Activated T-helper 1 cell treated with anti-CD3 and anti-CD28 coated beads, Interleukin-12 subunit alpha, Interleukin-12 subunit beta, Interleukin-2, Interleukin-4 antibody, amounts not matched to agents 30 ng/mL and 10 ng/mL and 1 ng/mL, durations not matched to agents 14 hours and 24 hours and 36 hours (primary cell): ENCODE results near the gene MYH9. TPM values are rescaled to one million over a fixed set of nuclear protein-coding genes. Genes with fewer than 3 reads are reported as not detected.

Experiments
- DNase-seq: peaks from one replicate; pipeline ENCODE4 v3.0.0; 2021; ENCODE audit warnings: low spot score
- H3K27ac Mint-ChIP-seq: one replicate; pipeline ENCODE4 v1.8.0; 2021; ENCODE audit warnings: mild to moderate bottlenecking, mixed read lengths
- H3K27me3 Mint-ChIP-seq: one replicate; pipeline ENCODE4 v1.8.0; 2022; ENCODE audit warnings: mild to moderate bottlenecking, moderate library complexity, mixed read lengths; ENCODE audit not compliant: insufficient read depth
- H3K36me3 Mint-ChIP-seq: one replicate; pipeline ENCODE4 v1.8.0; 2021; ENCODE audit warnings: low read depth, mixed read lengths
- H3K4me1 Mint-ChIP-seq: one replicate; pipeline ENCODE4 v1.8.0; 2021; ENCODE audit warnings: low read depth, mixed read lengths
- H3K4me3 Mint-ChIP-seq: one replicate; pipeline ENCODE4 v1.8.0; 2021; ENCODE audit warnings: mild to moderate bottlenecking, moderate library complexity, mixed read lengths
- H3K9me3 Mint-ChIP-seq: one replicate; pipeline ENCODE4 v1.8.0; 2021; ENCODE audit warnings: mixed read lengths
- intact Hi-C: fragments of 100-400 bp; cut with micrococcal nuclease; formaldehyde crosslinking; loops from one replicate; pipeline ENCODE4 v1.15.1; 2024
- total RNA-seq: library from RNA; stranded (reverse); gene quantifications from 2 replicates; pipeline ENCODE4 v1.2.3, GENCODE V29; 2022

The MYH9 gene
- total RNA-seq, 1 donor from 2014 or later, result 618 TPM

DNA sequence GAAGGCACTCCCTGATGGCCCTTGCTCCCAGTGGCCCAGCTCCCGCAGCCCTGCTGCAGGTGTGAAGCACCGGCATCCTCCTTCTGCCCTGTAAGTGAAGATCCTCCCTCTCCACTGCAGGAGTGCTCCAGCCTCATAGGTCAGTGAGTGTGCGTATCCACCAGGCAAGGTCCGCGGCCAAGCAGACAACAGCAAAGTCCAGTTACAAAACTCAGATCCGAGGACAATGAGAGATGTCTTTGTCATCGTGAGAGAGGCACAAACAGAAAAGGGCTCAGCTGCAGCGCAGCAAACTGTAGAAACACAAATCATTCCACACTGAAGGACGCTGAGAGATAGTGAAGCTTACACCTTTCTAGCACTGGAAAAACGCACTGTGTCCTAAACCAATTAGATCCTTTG is 46.1 kb downstream of the MYH9 start:
- H3K27ac Mint-ChIP-seq, result peak overlapping the region; percentile 77
- H3K9me3 Mint-ChIP-seq, result no peaks in the 10 kb centered on the region
- intact Hi-C loops, result no loop called here
- no peak for DNase-seq
- H3K36me3 Mint-ChIP-seq, result peaks cover 55% of the 10 kb centered on the region
- peaks cover 78% of the 10 kb centered on the region for H3K4me1 Mint-ChIP-seq
- no peak overlapping the region for H3K4me3 Mint-ChIP-seq
- no peaks in the 10 kb centered on the region for H3K27me3 Mint-ChIP-seq

DNA sequence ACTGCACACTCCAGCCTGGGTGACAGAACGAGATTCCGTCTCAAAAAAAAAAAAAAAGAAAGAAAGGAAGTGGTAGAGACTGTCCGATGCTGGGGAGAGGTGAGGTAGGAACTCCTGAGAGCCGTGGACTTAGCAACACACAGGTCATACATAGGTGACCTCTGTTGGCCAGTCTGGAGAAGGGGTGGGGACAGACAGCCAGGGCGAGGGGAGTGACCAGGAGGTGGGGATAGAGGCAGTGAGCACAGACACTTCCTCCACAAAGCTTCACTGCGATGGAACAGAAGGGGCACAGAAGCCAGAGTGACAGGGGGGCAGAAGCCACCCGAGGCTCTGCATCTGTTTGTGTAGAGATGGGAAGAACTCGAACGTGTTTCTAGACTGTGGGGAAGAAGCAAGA is 47.1 kb downstream of the MYH9 start:
- Mint-ChIP-seq H3K36me3 (peaks cover 61% of the 10 kb centered on the region), H3K4me1 (peaks cover 87% of the 10 kb centered on the region), H3K27ac (peak overlapping the region; percentile 91), H3K4me3 (peak overlapping the region; percentile 7), H3K27me3 (no peaks in the 10 kb centered on the region), H3K9me3 (no peaks in the 10 kb centered on the region)
- no peak for DNase-seq
- intact Hi-C loops, result no loop called here

DNA sequence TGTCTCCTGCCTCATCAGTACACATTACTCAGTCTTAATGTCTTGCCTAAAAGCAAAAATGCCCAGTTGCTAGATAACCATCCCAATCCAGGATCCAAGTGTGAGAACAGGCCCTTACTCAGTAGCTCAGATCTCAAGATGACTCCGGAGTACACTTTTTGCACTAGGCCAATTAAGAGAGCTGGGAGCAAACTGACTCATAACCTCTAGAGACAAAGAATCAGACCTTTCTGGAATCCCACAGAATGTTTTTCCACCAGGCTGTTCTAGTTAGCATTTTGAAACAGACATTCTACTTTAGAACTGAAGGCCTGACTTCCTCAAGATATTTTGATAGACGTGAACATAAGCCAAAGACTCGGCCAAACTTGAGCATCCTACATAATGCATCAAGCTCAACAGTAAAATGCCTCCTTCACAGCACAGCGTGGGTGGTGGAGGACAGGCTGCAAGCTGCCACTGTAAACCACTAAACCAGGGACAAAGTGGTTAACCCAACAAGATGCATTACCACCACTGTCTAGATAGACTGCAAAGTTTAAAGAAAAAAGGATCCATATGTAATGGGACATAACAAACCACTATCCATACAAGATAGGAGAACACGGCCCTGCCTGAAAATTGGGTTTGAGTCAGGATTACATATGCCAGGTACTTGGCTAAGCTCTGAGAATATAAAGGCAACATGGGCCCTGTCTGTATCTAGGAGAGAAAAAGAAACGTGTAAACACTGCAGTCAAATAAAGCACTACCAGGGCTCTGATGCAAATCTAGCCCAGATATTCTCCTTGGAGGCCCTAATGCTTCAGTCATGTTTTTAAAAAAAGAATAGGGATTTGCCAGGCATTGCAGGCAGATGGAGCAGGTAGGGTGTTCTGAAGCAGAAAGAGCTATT is 48.3 kb downstream of the MYH9 start:
- no peaks in the 10 kb centered on the region for H3K27me3 Mint-ChIP-seq
- peaks cover 90% of the 10 kb centered on the region for H3K4me1 Mint-ChIP-seq
- no peaks in the 10 kb centered on the region for H3K9me3 Mint-ChIP-seq
- intact Hi-C loops, result loop anchor here (1.0 to 2.0 kb wide), 3 partner anchors 8 to 115 kb away; no protein-coding TSS in a partner anchor
- peak overlapping the region; percentile 92 for H3K27ac Mint-ChIP-seq
- peaks cover 67% of the 10 kb centered on the region for H3K36me3 Mint-ChIP-seq
- DNase-seq, result peak; percentile 32
- H3K4me3 Mint-ChIP-seq, result peak overlapping the region; percentile 58

DNA sequence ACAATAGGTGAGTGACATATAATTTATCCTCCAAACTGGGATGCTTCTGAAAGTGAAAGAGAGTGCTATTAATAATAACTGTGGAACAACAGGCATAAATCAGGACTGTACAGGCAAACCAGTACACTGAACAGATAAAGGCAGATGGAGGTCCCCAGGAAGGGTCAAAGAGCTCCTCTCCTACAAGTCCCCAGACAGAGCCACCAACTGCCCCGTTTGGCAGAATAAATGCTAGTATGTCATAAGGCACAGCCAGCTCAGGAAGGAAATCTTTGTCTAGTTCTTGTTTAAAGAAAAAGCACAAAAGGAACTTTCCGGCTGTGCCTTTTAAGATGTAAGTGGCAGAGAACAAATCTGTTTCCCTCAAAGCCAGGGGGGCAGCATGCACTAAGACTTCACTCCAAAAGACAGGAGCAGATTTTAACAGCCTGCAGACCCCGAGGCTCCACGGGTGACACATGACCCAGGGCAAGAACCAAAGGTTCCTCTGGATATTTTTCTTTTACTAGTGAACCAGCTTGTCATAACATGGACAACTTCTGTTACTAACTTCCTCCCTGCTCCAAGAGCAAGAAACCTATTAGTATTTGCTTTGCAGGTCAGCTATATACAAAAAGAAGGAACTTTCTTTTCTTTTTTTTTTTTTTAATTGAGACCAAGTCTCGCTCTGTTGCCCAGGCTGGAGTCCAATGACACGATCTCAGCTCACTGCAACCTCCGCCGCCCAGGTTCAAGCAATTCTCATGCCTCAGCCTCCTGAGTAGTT is 50.2 kb downstream of the MYH9 start:
- Mint-ChIP-seq H3K4me3 (peak overlapping the region; percentile 35), H3K27me3 (no peaks in the 10 kb centered on the region), H3K9me3 (no peaks in the 10 kb centered on the region), H3K36me3 (peaks cover 70% of the 10 kb centered on the region), H3K27ac (peak overlapping the region; percentile 98), H3K4me1 (peaks cover 90% of the 10 kb centered on the region)
- DNase-seq, result no peak
- intact Hi-C loops, result loop anchor here (2.0 kb wide), 1 partner anchor 117 kb away; no protein-coding TSS in a partner anchor

DNA sequence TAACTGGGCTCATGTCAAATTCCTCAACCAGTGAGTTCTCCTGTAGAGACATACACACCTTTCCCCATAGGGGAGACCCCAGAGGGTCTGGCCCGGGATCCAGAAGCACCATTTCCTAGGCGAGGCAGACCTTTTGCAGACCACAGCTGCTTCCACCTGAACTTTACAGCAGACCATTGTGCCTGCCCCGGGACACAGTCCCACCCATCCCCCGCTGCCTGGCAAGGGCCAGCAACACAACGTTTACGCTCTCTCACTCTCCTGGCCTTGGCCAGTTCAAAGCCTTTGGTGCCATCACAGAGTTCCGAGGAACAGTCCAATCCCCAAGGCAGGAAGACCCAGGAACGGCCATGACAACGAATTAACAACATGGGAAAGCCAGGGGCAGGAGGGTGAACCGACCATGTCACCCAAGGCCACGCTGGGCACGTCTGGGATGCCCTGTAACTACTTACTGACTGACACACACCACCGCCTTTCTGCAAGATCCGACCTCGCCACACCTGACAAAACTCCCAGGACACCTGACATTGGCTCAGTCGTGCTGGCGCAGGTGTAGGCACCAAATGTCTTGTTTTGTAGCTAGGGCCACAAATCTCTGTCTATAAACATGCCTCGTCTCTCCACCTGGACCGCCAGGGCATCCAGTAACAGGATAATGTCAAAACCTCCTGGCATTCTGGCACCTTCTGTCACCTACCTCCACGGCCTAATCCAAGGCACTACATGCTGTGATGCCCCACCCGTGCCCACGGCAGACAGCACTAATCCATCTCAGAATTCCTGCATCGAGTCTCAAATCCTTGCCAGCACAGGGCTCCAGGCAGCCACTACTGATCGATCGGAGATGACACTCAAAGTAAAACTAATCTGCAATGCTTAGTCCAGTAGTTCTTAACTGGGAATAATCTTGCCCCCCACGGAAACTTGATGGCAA is 51.3 kb downstream of the MYH9 start:
- Mint-ChIP-seq H3K9me3 (no peaks in the 10 kb centered on the region), H3K27ac (peak overlapping the region; percentile 98), H3K4me1 (peaks cover 90% of the 10 kb centered on the region), H3K27me3 (no peaks in the 10 kb centered on the region), H3K36me3 (peaks cover 67% of the 10 kb centered on the region), H3K4me3 (peak overlapping the region; percentile 35)
- intact Hi-C loops, result no loop called here
- DNase-seq, result no peak

DNA sequence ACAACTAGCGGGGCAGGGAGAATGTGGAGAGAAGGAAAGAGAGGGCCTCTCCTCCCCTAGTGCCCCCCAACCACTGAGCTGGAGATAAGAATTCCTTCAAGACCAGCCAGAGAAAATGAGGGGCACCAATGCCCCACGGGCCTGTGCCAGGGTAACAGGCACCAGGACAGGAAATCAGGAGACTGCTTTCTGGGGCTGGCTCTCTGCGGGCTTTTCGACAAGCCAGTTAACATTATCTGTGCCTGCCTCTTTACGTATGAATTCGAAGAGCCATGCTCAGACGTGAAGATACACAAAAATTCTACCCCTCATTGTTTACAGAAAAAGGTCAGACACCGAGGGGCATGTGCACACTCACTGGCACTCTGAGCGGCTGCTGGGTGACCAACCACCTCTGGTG is 52.1 kb downstream of the MYH9 start:
- no peak for DNase-seq
- H3K4me1 Mint-ChIP-seq, result peaks cover 90% of the 10 kb centered on the region
- intact Hi-C loops, result no loop called here
- peaks cover 66% of the 10 kb centered on the region for H3K36me3 Mint-ChIP-seq
- H3K4me3 Mint-ChIP-seq, result peak overlapping the region; percentile 86
- peak overlapping the region; percentile 98 for H3K27ac Mint-ChIP-seq
- H3K9me3 Mint-ChIP-seq, result no peaks in the 10 kb centered on the region
- H3K27me3 Mint-ChIP-seq, result no peaks in the 10 kb centered on the region

DNA sequence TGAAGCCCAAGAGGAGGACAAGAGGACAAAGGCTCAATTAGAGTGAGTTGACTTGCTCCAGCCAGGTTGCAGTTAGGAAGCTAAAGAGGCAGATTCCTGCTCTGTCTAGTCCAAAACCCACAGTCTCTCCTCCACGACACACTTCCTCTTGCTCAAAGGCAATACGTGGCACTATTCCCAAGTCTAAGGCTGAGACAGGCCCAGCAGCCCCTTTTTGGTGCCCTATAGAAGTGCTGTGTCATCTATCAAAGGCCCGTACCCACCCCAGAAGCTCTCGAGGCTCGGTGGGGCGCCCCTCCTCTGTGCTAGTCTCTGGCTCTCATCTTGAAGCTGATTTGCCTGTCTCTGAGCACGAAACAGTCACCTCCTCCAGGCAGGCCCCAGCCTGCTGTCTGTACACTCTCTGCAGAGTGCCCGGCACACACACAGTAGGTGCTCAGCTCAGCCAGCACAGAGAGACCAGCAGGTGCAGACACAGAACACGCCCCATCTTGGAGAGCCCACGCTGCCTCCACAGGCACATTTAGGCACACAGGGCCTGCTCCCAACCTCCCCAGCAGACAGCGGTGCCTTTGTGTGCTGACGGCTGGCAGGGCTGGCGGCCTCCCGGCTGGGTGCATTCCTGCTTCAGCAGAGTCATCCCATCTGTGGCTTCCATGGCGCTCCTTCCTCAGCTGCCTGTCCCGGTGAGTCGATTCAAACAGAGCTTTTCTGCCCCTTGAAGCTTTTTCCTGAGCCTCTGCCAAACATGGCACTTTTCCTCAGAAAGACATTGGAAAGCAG is 52.8 kb downstream of the MYH9 start:
- DNase-seq, result peak; percentile 22
- Mint-ChIP-seq H3K27me3 (no peaks in the 10 kb centered on the region), H3K9me3 (no peaks in the 10 kb centered on the region), H3K4me1 (peaks cover 91% of the 10 kb centered on the region), H3K36me3 (peaks cover 70% of the 10 kb centered on the region), H3K4me3 (peak overlapping the region; percentile 86), H3K27ac (peak overlapping the region; percentile 98)
- intact Hi-C loops, result no loop called here

DNA sequence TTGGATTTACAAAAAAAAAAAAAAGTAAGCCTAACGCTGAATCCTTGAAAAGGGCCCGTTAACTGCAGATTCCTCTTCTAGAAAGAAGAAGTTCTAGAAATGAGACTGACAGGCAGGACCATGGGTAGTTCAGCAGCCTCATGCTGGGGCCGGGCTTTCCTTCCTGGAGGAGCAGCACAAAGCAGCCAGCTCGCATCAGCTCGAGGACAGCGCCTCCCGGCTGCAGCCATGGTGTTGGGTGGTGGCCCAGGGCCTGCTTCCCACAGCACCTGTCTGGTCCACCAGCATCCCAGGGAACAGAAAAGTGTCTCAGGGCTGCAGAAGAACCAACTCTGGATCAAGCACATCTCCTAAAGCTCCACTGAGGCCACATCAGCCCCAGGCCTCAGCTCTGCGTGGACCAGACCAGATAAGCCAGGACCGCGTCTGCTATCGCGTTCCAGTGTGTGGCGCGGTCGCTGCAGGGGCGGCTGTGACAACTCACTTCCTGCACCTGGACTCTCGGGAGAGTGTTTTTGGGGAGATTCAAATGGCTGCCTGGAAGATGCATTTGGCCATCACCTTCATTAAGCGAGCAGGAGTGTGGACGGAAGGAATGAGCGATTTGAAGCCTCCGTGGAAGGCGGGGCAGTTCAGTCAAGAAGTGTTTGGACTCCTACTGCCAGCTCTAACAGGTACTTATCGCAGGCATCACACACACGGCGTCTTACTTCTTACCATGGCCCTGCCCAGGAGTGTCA is 53.5 kb downstream of the MYH9 start:
- H3K9me3 Mint-ChIP-seq, result no peaks in the 10 kb centered on the region
- peak overlapping the region; percentile 86 for H3K4me3 Mint-ChIP-seq
- H3K4me1 Mint-ChIP-seq, result peaks cover 91% of the 10 kb centered on the region
- no peaks in the 10 kb centered on the region for H3K27me3 Mint-ChIP-seq
- intact Hi-C loops, result no loop called here
- peaks cover 70% of the 10 kb centered on the region for H3K36me3 Mint-ChIP-seq
- H3K27ac Mint-ChIP-seq, result peak overlapping the region; percentile 98
- DNase-seq, result peak; percentile 27

DNA sequence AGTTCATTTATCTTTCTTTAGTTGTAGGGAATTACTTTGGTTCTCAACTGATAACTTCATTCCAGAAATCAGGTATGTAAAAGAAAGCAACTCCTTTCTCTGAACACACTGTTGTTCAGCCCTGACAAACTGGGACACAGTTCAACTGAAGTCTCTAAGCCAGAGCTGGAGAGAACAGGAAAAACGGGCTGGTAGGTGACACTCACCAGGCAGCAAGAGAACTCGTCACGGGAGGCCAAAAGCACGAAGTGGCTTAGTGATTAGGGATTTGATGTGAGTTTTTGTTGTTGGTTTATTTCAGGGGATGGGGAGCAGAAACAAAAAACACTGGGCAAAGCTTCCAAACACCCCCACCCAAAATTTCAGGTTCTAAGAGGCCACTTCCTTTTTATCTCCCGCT is 54.1 kb downstream of the MYH9 start:
- Mint-ChIP-seq H3K27ac (peak overlapping the region; percentile 98), H3K36me3 (peaks cover 69% of the 10 kb centered on the region), H3K9me3 (no peaks in the 10 kb centered on the region), H3K27me3 (no peaks in the 10 kb centered on the region), H3K4me1 (peaks cover 91% of the 10 kb centered on the region), H3K4me3 (peak overlapping the region; percentile 86)
- no peak for DNase-seq
- intact Hi-C loops, result loop anchor here (1.0 to 2.0 kb wide), 3 partner anchors 11 to 43 kb away; no protein-coding TSS in a partner anchor

DNA sequence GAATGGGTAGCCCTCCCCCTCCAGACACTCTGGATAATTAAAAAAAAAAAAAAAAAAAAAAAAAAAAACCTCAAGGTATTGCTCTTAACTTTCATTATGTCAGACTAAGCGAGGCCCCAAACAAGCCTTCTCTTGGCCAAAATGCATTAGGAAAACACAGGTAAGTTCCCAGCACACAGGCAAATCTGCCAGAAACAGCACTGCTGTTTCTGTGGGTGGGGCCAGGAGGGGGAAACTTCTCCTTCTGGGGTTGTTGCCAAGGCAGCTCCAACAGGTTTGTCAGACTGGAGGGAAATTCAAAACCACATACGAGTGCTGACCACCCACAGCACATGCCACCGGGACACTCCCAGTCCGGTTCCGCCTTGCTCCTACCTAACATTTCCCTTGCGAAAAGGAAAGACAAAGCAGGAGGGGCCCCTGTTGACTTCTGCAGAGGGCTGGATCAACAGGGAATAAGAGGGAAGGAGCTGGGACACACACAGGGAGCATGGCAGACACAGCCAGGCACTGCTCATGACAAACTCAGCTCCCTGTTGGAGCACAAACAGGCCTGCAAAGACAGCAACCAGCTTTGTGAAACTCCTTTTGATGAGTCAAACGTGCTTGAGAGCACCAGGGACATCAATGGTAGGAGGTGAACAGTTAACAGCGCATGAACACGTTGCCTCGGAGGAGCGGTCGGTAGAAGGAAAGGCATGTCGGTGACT is 55.0 kb downstream of the MYH9 start:
- peaks cover 99% of the 10 kb centered on the region for H3K4me1 Mint-ChIP-seq
- H3K4me3 Mint-ChIP-seq, result peak overlapping the region; percentile 86
- H3K27me3 Mint-ChIP-seq, result no peaks in the 10 kb centered on the region
- DNase-seq, result peak; percentile 62
- no peaks in the 10 kb centered on the region for H3K9me3 Mint-ChIP-seq
- H3K36me3 Mint-ChIP-seq, result peaks cover 76% of the 10 kb centered on the region
- intact Hi-C loops, result loop anchor here (1.0 to 2.0 kb wide), 4 partner anchors 12 to 138 kb away; no protein-coding TSS in a partner anchor
- peak overlapping the region; percentile 98 for H3K27ac Mint-ChIP-seq
